OCI-LY7 (cell line): ENCODE measurements around the gene GAB1. TPM values are rescaled to one million over a fixed set of nuclear protein-coding genes. Genes with fewer than 3 reads are reported as not detected.

Source experiments
- BruUV-seq: library from RNA; stranded (reverse); fragments of 400-500 nt; replicated peaks from 2 replicates; lab custom pipeline; 2021; lab: Mats Ljungman, UMichigan
- CTCF ChIA-PET: fragments of 300-600 bp; sonication (Branson Sonifier 250); formaldehyde crosslinking; loops from one replicate; lab custom pipeline; 2022; ENCODE audit warnings: antibody characterized with exemption; ENCODE audit not compliant: unreplicated experiment; lab: Charles Lee
- POLR2A ChIA-PET: fragments of 300-600 bp; sonication (Branson Sonifier 250); formaldehyde crosslinking; loops from one replicate; lab custom pipeline; 2022; ENCODE audit warnings: antibody characterized with exemption; lab: Charles Lee
- DNase-seq: peaks from one replicate; pipeline ENCODE4 v3.0.0-alpha.2; 2015; ENCODE audit warnings: low spot score
- H2AFZ ChIP-seq: fragments of 200-600 bp; sonication (generic), shearing (Covaris generic); 2 replicates; pipeline ENCODE4 v1.6.1; 2014; ENCODE audit warnings: mild to moderate bottlenecking, antibody characterized with exemption, low read length, moderate library complexity
- H3K27ac ChIP-seq: fragments of 200-600 bp; sonication (generic); 2 replicates; pipeline ENCODE4 v1.5.1; 2014; ENCODE audit warnings: mixed run types, low read depth, mild to moderate bottlenecking, moderate library complexity, low read length, inconsistent platforms; ENCODE audit not compliant: poor library complexity, severe bottlenecking
- H3K36me3 ChIP-seq: fragments of 200-600 bp; sonication (generic); 2 replicates; pipeline ENCODE4 v1.6.1; 2014; ENCODE audit warnings: mild to moderate bottlenecking, antibody characterized with exemption, low read length, moderate library complexity, mixed read lengths; ENCODE audit not compliant: insufficient read depth
- H3K4me1 ChIP-seq: fragments of 200-600 bp; sonication (generic); 2 replicates; pipeline ENCODE4 v1.5.1; 2014; ENCODE audit warnings: mild to moderate bottlenecking, low read length; ENCODE audit not compliant: insufficient read depth, poor library complexity, severe bottlenecking
- H3K4me2 ChIP-seq: fragments of 200-600 bp; sonication (generic); 2 replicates; pipeline ENCODE4 v1.6.1; 2014; ENCODE audit warnings: mild to moderate bottlenecking, low read length
- H3K4me3 ChIP-seq: fragments of 200-600 bp; sonication (generic); 2 replicates; pipeline ENCODE4 v1.5.1; 2014; ENCODE audit warnings: mild to moderate bottlenecking, low read depth, low read length; ENCODE audit not compliant: poor library complexity, severe bottlenecking
- H3K79me2 ChIP-seq: fragments of 200-600 bp; sonication (generic); 2 replicates; pipeline ENCODE4 v1.6.1; 2016; ENCODE audit warnings: low read depth, mild to moderate bottlenecking, low read length, moderate library complexity, mixed read lengths; ENCODE audit not compliant: insufficient read depth
- H3K9me2 ChIP-seq: fragments of 200-600 bp; sonication (generic); 2 replicates; pipeline ENCODE4 v1.6.1; 2016; ENCODE audit warnings: mild to moderate bottlenecking, low read length, mixed read lengths; ENCODE audit not compliant: insufficient read depth
- H3K9me3 ChIP-seq: fragments of 200-600 bp; sonication (generic); 2 replicates; pipeline ENCODE4 v1.6.1; 2014; ENCODE audit warnings: mild to moderate bottlenecking, mixed run types, low read length, mixed read lengths
- H4K20me1 ChIP-seq: fragments of 200-600 bp; sonication (generic); 2 replicates; pipeline ENCODE4 v1.6.1; 2014; ENCODE audit warnings: mild to moderate bottlenecking, antibody characterized with exemption, low read length, moderate library complexity, mixed read lengths; ENCODE audit not compliant: insufficient read depth
- EZH2phosphoT487 ChIP-seq: fragments of 200-600 bp; sonication (generic); IDR thresholded peaks from 2 replicates; pipeline ENCODE4 v1.6.1; 2018; ENCODE audit warnings: low read depth, borderline replicate concordance, mild to moderate bottlenecking, mixed run types, antibody characterized with exemption, low read length, moderate library complexity, mixed read lengths
- intact Hi-C: fragments of 100-400 bp; cut with micrococcal nuclease; formaldehyde crosslinking; loops from one replicate; pipeline ENCODE4 v1.10.0; 2022; ENCODE audit not compliant: unreplicated experiment
- total RNA-seq, 2 experiments: library from RNA; depleted of rRNA in 1 of 2; stranded (reverse); fragments of >200 nt in 1 of 2; shearing (Covaris generic) in 1 of 2; gene quantifications; 2 replicates each; pipeline ENCODE4 v1.2.3, GENCODE V29; 2014 to 2022
- TF ChIP-seq, protein P1 (sequence below): fragments of 200-600 bp; sonication (generic); conservative IDR thresholded peaks from 2 replicates; pipeline ENCODE4 v1.5.1; 2014; ENCODE audit warnings: mild to moderate bottlenecking, antibody characterized with exemption, low read length, moderate library complexity, mixed read lengths

Gene GAB1
- total RNA-seq, 2 experiments from 2014 or later, result 42.6 to 99.3 TPM

DNA sequence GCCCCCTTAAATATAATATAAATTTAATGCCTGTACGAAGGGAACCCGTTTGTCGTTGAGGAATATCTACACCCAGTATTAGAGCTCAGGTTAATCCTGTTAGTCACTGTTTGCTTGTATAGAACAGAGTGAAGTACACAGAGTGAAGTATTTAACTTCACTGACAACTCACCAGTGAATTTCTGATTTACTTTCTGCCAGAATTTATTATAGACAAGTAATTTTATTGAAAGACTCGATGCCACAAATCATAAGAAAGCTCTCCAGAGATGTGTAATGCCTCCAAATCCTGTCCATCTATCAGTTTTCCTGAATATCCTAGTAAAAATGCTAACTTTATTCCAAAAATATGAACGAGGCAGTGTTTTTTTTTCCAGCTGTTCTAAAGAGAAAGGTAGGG, 1.6 kb downstream of the GAB1 start:
- intact Hi-C loops, result loop anchor here (5.0 kb wide), 1 partner anchor 54 kb away; no protein-coding TSS in a partner anchor
- Histone ChIP-seq H3K4me2 (peak overlapping the region; percentile 93), H3K4me3 (peak overlapping the region; percentile 94), H2AFZ (no peak overlapping the region), H3K9me2 (no peaks in the 10 kb centered on the region), H3K4me1 (peaks cover 49% of the 10 kb centered on the region), H3K79me2 (peaks cover 62% of the 10 kb centered on the region), H3K9me3 (no peaks in the 10 kb centered on the region), H4K20me1 (0 out of 2 replicates have a peak, but pooled peaks cover 9% of the 10 kb centered on the region), H3K36me3 (no peaks in the 10 kb centered on the region; the same call in 1 of the 2 replicates), H3K27ac (no peak overlapping the region)
- TF ChIP-seq, protein P1, sequence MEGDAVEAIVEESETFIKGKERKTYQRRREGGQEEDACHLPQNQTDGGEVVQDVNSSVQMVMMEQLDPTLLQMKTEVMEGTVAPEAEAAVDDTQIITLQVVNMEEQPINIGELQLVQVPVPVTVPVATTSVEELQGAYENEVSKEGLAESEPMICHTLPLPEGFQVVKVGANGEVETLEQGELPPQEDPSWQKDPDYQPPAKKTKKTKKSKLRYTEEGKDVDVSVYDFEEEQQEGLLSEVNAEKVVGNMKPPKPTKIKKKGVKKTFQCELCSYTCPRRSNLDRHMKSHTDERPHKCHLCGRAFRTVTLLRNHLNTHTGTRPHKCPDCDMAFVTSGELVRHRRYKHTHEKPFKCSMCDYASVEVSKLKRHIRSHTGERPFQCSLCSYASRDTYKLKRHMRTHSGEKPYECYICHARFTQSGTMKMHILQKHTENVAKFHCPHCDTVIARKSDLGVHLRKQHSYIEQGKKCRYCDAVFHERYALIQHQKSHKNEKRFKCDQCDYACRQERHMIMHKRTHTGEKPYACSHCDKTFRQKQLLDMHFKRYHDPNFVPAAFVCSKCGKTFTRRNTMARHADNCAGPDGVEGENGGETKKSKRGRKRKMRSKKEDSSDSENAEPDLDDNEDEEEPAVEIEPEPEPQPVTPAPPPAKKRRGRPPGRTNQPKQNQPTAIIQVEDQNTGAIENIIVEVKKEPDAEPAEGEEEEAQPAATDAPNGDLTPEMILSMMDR, result no peak
- no peak for TF ChIP-seq EZH2phosphoT487
- no peak for DNase-seq
- POLR2A ChIA-PET, result interaction anchor here (0.6 to 12.7 kb wide), 6 partner anchors 10 to 1865 kb away, joined by 3 to 236 read pairs (median 10); no protein-coding TSS in a partner anchor
- CTCF ChIA-PET, result interaction anchor here (1.6 kb wide), 1 partner anchor 18 kb away, joined by 13 read pairs; no protein-coding TSS in a partner anchor
- BruUV-seq, result no TSS peak

DNA sequence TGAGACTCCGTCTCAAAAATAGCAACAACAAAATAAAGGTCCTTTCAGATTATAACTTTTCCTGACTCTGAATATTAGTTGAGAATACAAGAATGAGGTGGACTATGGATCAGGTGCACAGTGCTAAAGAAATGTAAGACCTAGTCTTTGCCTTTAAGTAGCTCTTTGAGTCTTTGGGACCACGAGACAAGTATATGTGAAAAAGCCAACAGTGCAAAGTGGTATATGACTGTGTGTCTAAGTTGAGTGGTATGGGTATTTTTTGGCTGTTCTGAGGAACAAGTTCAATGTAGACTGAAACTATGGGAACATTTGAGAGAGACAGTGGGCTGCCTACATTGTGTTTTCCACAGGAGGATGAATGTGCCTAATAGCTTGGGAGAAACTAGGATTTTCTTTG, 2.8 kb downstream of the GAB1 start:
- DNase-seq, result no peak
- no peaks in the 10 kb centered on the region for H3K9me2 ChIP-seq
- ChIA-PET CTCF (no interaction called here), POLR2A (interaction anchor here (0.7 to 12.7 kb wide), 4 partner anchors 15 to 62 kb away, joined by 3 to 236 read pairs (median 8); no protein-coding TSS in a partner anchor)
- H3K36me3 ChIP-seq, result no peaks in the 10 kb centered on the region; the same call in 1 of the 2 replicates
- H3K79me2 ChIP-seq, result peaks cover 68% of the 10 kb centered on the region
- peaks cover 49% of the 10 kb centered on the region for H3K4me1 ChIP-seq
- peak overlapping the region; percentile 94 for H3K4me3 ChIP-seq
- no peak overlapping the region for H2AFZ ChIP-seq
- TF ChIP-seq EZH2phosphoT487, result no peak
- TF ChIP-seq, protein P1, result no peak
- no peak overlapping the region for H3K27ac ChIP-seq
- intact Hi-C loops, result loop anchor here (5.0 kb wide), 1 partner anchor 53 kb away; no protein-coding TSS in a partner anchor
- no peaks in the 10 kb centered on the region for H3K9me3 ChIP-seq
- no TSS peak for BruUV-seq
- 0 out of 2 replicates have a peak, but pooled peaks cover 9% of the 10 kb centered on the region for H4K20me1 ChIP-seq
- H3K4me2 ChIP-seq, result peak overlapping the region; percentile 93

DNA sequence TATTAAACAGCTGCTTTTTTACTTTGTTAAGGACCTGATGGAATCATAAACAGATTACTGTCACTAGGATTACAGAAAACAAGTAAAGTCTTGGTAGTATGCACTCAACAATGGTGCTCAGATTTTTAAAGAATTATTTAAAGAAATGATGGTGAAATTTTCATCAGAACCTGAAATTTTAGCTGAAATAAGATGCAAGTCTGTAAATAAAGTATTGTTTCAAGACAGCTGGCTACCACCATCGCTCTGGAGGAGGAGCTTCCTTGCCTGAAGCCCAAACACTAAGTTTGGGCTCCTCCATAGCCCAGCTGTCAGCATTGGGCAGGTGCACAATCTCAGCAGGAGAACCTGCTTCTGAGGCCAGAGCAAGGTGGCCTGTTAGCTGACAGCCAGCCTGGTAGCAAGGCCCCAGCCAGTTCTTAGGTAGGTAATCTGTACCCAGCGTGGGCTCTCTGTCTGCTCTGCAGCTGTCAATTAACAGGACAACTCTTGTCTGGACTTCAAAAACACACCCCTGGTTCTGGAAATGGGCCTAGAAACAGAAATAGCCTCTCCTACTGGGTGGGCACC, 4.6 kb downstream of the GAB1 start:
- Histone ChIP-seq H3K79me2 (peaks cover 68% of the 10 kb centered on the region), H3K9me2 (no peaks in the 10 kb centered on the region), H3K4me2 (no peak overlapping the region; the same call in 1 of the 2 replicates), H3K4me1 (peaks cover 39% of the 10 kb centered on the region), H2AFZ (no peak overlapping the region), H3K9me3 (no peaks in the 10 kb centered on the region), H3K27ac (no peak overlapping the region), H3K4me3 (no peak overlapping the region), H3K36me3 (peaks cover 3% of the 10 kb centered on the region; the same call in 1 of the 2 replicates), H4K20me1 (0 out of 2 replicates have a peak, but pooled peaks cover 9% of the 10 kb centered on the region)
- ChIA-PET CTCF (no interaction called here), POLR2A (interaction anchor here (0.8 to 12.7 kb wide), 4 partner anchors 14 to 92 kb away, joined by 3 to 236 read pairs (median 3); no protein-coding TSS in a partner anchor)
- BruUV-seq, result no TSS peak
- DNase-seq, result peak; percentile 29
- no peak for TF ChIP-seq EZH2phosphoT487
- TF ChIP-seq, protein P1, result no peak
- intact Hi-C loops, result no loop called here
